WTC11 (cell line): ENCODE measurements around the gene EEF1E1. TPM values are rescaled to one million over a fixed set of nuclear protein-coding genes. Genes with fewer than 3 reads are reported as not detected.

Experiments
- ATAC-seq: fragments of 200-7000 bp; cut with Tn5 transposase; 2 replicates; pipeline ENCODE4 v1.10.0; 2021; ENCODE audit warnings: mild to moderate bottlenecking, moderate library complexity
- CTCF ChIA-PET: fragments of 300-600 bp; sonication (Branson Sonifier 250); formaldehyde crosslinking; loops from one replicate; lab custom pipeline; 2021; ENCODE audit warnings: antibody characterized with exemption; lab: Charles Lee
- POLR2A ChIA-PET: fragments of 350-600 bp; sonication (Branson Sonifier 250); formaldehyde crosslinking; loops from one replicate; lab custom pipeline; 2021; ENCODE audit warnings: antibody characterized with exemption; lab: Charles Lee
- DNase-seq: peaks from one replicate; pipeline ENCODE4 v3.0.0; 2021; ENCODE audit warnings: low spot score
- H3K27ac Mint-ChIP-seq: 2 replicates; pipeline ENCODE4 v1.8.0; 2021; ENCODE audit warnings: mixed read lengths
- H3K27me3 Mint-ChIP-seq: 2 replicates; pipeline ENCODE4 v1.8.0; 2021; ENCODE audit warnings: low read depth, mild to moderate bottlenecking, moderate library complexity, mixed read lengths
- H3K36me3 Mint-ChIP-seq: 2 replicates; pipeline ENCODE4 v1.8.0; 2021; ENCODE audit warnings: mixed read lengths
- H3K4me1 Mint-ChIP-seq: 2 replicates; pipeline ENCODE4 v1.8.0; 2022; ENCODE audit warnings: mixed read lengths
- H3K4me3 Mint-ChIP-seq: 2 replicates; pipeline ENCODE4 v1.8.0; 2021; ENCODE audit warnings: mild to moderate bottlenecking, moderate library complexity, mixed read lengths
- H3K9me3 Mint-ChIP-seq: 2 replicates; pipeline ENCODE4 v1.8.0; 2021; ENCODE audit warnings: mixed read lengths
- CBFB ChIP-seq: sonication (generic); formaldehyde crosslinking; IDR thresholded peaks from 2 replicates; pipeline ENCODE4 v1.8.1; 2022; ENCODE audit warnings: mild to moderate bottlenecking, low read depth, missing genetic modification reagents
- EMX1 ChIP-seq: fragments of 250-450 bp; sonication (Bioruptor Pico); IDR thresholded peaks from 2 replicates; pipeline ENCODE4 v1.8.0; 2021; ENCODE audit warnings: mild to moderate bottlenecking
- JUN ChIP-seq: sonication (generic); formaldehyde crosslinking; IDR thresholded peaks from 2 replicates; pipeline ENCODE4 v1.8.0; 2023; ENCODE audit warnings: mild to moderate bottlenecking, missing genetic modification reagents
- MXD4 ChIP-seq: fragments of 250-450 bp; sonication (Bioruptor Pico); IDR thresholded peaks from 2 replicates; pipeline ENCODE4 v1.8.0; 2021; ENCODE audit warnings: mild to moderate bottlenecking, moderate library complexity, borderline replicate concordance
- NFE2L1 ChIP-seq: sonication (generic); formaldehyde crosslinking; IDR thresholded peaks from 2 replicates; pipeline ENCODE4 v1.8.1; 2023; ENCODE audit warnings: missing genetic modification reagents
- NR1H2 ChIP-seq: sonication (generic); formaldehyde crosslinking; IDR thresholded peaks from 2 replicates; pipeline ENCODE4 v1.9.0; 2021; ENCODE audit warnings: mild to moderate bottlenecking, moderate library complexity, missing genetic modification reagents
- NR2C2 ChIP-seq: sonication (generic); formaldehyde crosslinking; IDR thresholded peaks from 2 replicates; pipeline ENCODE4 v1.8.0; 2022; ENCODE audit warnings: mild to moderate bottlenecking, missing genetic modification reagents
- OVOL2 ChIP-seq: fragments of 250-450 bp; sonication (Bioruptor Pico); IDR thresholded peaks from 2 replicates; pipeline ENCODE4 v1.9.0; 2021; ENCODE audit warnings: mild to moderate bottlenecking, borderline replicate concordance
- PRRX2 ChIP-seq: fragments of 250-450 bp; sonication (Bioruptor Pico); IDR thresholded peaks from 2 replicates; pipeline ENCODE4 v1.8.0; 2021; ENCODE audit warnings: mild to moderate bottlenecking
- SMAD3 ChIP-seq: sonication (generic); formaldehyde crosslinking; IDR thresholded peaks from 2 replicates; pipeline ENCODE4 v1.8.0; 2022; ENCODE audit warnings: missing genetic modification reagents, mild to moderate bottlenecking, borderline replicate concordance
- ZNF416 ChIP-seq: fragments of 250-450 bp; sonication (Bioruptor Pico); IDR thresholded peaks from 2 replicates; pipeline ENCODE4 v1.9.0; 2021; ENCODE audit warnings: mild to moderate bottlenecking, inconsistent platforms
- total RNA-seq: library from RNA; stranded (reverse); gene quantifications from 3 replicates; pipeline ENCODE4 v1.2.3, GENCODE V29; 2021
- TF ChIP-seq, protein P1 (sequence below): sonication (generic); formaldehyde crosslinking; IDR thresholded peaks from 2 replicates; pipeline ENCODE4 v1.8.0; 2022; ENCODE audit warnings: mild to moderate bottlenecking, missing genetic modification reagents
- TF ChIP-seq, protein P2 (sequence below): sonication (generic); formaldehyde crosslinking; IDR thresholded peaks from 2 replicates; pipeline ENCODE4 v1.8.1; 2023; ENCODE audit warnings: mild to moderate bottlenecking, missing genetic modification reagents
- TF ChIP-seq, protein P3 (sequence below): fragments of 200-600 bp; IDR thresholded peaks from 2 replicates; pipeline ENCODE4 v1.8.0; 2022; ENCODE audit warnings: antibody characterized with exemption
- TF ChIP-seq, protein P4 (sequence below): sonication (generic); formaldehyde crosslinking; conservative IDR thresholded peaks from 2 replicates; pipeline ENCODE4 v1.8.1; 2022; ENCODE audit warnings: mild to moderate bottlenecking, missing genetic modification reagents
- TF ChIP-seq, protein P5 (sequence below): sonication (generic); formaldehyde crosslinking; IDR thresholded peaks from 2 replicates; pipeline ENCODE4 v1.8.1; 2023; ENCODE audit warnings: mild to moderate bottlenecking, missing genetic modification reagents, moderate library complexity
- TF ChIP-seq, protein P6 (sequence below): sonication (generic); formaldehyde crosslinking; IDR thresholded peaks from 2 replicates; pipeline ENCODE4 v1.8.0; 2023; ENCODE audit warnings: mild to moderate bottlenecking, missing genetic modification reagents

EEF1E1 gene
- total RNA-seq, 1 experiment from 2014 or later, result 89.2 TPM

DNA sequence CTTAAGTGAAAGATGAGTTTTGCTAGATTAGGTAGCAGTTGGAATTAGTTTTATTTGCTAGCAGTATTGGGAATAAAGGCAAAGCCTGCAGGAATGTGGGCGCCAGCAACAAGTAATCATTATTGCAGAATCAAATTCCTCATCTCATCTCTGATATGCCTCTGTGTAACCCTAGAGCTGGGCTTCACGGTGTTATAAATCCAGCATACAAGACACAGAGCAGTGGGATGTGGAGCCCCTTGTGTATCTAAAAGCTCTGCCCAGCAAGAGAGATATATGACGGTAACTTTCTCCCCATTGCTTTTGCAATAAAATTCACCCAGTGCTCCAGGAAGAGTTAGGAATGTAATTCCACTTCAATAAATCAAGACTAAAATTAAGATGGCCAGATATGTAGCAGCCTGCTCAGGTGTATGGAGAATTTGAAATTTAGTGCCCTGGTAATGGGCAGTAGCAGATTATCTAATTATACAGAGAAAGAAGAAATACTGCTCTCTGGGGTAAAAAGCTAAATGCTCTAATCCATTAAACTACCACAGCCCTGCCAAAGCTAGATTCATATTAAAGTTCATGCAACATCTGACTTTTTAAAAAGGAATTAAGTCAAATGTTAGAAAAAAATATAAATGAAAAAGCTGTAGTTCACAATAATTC, 32.6 kb downstream of the EEF1E1 start:
- H3K36me3 Mint-ChIP-seq, result no peaks in the 10 kb centered on the region
- TF ChIP-seq EMX1 (CRISPR knock-in tag), result no peak
- TF ChIP-seq, all 79 proteins: peak for 0
- Mint-ChIP-seq H3K9me3 (no peaks in the 10 kb centered on the region), H3K4me3 (no peak overlapping the region), H3K27me3 (no peaks in the 10 kb centered on the region), H3K27ac (no peak overlapping the region), H3K4me1 (peaks cover 22% of the 10 kb centered on the region)
- ATAC-seq, result no peak
- no peak for DNase-seq
- ChIA-PET CTCF (no interaction called here), POLR2A (interaction anchor here (0.5 to 1.3 kb wide), 2 partner anchors 32 to 70 kb away, joined by 3 read pairs; partner anchors contain the start of gene EEF1E1)

DNA sequence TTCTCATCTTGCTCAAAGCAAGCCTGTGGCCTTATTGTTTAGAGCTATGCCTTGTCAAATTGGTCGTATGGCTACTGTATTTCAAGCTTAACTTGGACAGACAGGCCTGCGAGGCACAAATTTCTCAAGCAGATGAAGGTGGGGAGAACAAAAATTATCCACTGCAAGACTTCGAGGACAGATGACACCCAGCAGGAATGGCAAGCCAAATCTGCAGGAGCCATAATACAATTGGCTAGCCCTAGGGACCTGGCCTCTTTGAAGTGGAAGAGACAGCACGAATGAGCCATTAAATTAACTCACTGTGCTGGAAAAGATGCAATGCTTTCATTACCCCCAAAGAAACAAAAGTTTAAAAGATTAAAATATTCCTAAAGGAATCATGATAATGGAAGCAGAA, 33.2 kb downstream of the EEF1E1 start:
- Mint-ChIP-seq H3K27me3 (no peaks in the 10 kb centered on the region), H3K27ac (no peak overlapping the region), H3K4me1 (peaks cover 26% of the 10 kb centered on the region), H3K36me3 (no peaks in the 10 kb centered on the region), H3K9me3 (no peaks in the 10 kb centered on the region), H3K4me3 (no peak overlapping the region)
- no peak for ATAC-seq
- TF ChIP-seq, protein P1, sequence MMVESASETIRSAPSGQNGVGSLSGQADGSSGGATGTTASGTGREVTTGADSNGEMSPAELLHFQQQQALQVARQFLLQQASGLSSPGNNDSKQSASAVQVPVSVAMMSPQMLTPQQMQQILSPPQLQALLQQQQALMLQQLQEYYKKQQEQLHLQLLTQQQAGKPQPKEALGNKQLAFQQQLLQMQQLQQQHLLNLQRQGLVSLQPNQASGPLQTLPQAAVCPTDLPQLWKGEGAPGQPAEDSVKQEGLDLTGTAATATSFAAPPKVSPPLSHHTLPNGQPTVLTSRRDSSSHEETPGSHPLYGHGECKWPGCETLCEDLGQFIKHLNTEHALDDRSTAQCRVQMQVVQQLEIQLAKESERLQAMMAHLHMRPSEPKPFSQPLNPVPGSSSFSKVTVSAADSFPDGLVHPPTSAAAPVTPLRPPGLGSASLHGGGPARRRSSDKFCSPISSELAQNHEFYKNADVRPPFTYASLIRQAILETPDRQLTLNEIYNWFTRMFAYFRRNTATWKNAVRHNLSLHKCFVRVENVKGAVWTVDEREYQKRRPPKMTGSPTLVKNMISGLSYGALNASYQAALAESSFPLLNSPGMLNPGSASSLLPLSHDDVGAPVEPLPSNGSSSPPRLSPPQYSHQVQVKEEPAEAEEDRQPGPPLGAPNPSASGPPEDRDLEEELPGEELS (CRISPR knock-in tag), result no peak
- TF ChIP-seq OVOL2 (CRISPR knock-in tag), result no peak
- no peak for TF ChIP-seq PRRX2 (CRISPR knock-in tag)
- TF ChIP-seq MXD4 (CRISPR knock-in tag), result no peak
- no peak for TF ChIP-seq NFE2L1 (CRISPR knock-in tag)
- TF ChIP-seq, protein P2, sequence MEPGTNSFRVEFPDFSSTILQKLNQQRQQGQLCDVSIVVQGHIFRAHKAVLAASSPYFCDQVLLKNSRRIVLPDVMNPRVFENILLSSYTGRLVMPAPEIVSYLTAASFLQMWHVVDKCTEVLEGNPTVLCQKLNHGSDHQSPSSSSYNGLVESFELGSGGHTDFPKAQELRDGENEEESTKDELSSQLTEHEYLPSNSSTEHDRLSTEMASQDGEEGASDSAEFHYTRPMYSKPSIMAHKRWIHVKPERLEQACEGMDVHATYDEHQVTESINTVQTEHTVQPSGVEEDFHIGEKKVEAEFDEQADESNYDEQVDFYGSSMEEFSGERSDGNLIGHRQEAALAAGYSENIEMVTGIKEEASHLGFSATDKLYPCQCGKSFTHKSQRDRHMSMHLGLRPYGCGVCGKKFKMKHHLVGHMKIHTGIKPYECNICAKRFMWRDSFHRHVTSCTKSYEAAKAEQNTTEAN (CRISPR knock-in tag), result no peak
- no peak for TF ChIP-seq NR2C2 (CRISPR knock-in tag)
- TF ChIP-seq SMAD3, result no peak
- no peak for TF ChIP-seq JUN (CRISPR knock-in tag)
- TF ChIP-seq, protein P3, sequence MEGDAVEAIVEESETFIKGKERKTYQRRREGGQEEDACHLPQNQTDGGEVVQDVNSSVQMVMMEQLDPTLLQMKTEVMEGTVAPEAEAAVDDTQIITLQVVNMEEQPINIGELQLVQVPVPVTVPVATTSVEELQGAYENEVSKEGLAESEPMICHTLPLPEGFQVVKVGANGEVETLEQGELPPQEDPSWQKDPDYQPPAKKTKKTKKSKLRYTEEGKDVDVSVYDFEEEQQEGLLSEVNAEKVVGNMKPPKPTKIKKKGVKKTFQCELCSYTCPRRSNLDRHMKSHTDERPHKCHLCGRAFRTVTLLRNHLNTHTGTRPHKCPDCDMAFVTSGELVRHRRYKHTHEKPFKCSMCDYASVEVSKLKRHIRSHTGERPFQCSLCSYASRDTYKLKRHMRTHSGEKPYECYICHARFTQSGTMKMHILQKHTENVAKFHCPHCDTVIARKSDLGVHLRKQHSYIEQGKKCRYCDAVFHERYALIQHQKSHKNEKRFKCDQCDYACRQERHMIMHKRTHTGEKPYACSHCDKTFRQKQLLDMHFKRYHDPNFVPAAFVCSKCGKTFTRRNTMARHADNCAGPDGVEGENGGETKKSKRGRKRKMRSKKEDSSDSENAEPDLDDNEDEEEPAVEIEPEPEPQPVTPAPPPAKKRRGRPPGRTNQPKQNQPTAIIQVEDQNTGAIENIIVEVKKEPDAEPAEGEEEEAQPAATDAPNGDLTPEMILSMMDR, result no peak
- TF ChIP-seq EMX1 (CRISPR knock-in tag), result no peak
- no peak for TF ChIP-seq NR1H2 (CRISPR knock-in tag)
- TF ChIP-seq, protein P4, sequence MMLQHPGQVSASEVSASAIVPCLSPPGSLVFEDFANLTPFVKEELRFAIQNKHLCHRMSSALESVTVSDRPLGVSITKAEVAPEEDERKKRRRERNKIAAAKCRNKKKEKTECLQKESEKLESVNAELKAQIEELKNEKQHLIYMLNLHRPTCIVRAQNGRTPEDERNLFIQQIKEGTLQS (CRISPR knock-in tag), result no peak
- TF ChIP-seq, protein P5, sequence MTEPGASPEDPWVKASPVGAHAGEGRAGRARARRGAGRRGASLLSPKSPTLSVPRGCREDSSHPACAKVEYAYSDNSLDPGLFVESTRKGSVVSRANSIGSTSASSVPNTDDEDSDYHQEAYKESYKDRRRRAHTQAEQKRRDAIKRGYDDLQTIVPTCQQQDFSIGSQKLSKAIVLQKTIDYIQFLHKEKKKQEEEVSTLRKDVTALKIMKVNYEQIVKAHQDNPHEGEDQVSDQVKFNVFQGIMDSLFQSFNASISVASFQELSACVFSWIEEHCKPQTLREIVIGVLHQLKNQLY (CRISPR knock-in tag), result no peak
- TF ChIP-seq CBFB (CRISPR knock-in tag), result no peak
- CTCF ChIA-PET, result interaction anchor here (1.0 kb wide), 1 partner anchor 63 kb away, joined by 3 read pairs; no protein-coding TSS in a partner anchor
- DNase-seq, result no peak
- POLR2A ChIA-PET, result no interaction called here

DNA sequence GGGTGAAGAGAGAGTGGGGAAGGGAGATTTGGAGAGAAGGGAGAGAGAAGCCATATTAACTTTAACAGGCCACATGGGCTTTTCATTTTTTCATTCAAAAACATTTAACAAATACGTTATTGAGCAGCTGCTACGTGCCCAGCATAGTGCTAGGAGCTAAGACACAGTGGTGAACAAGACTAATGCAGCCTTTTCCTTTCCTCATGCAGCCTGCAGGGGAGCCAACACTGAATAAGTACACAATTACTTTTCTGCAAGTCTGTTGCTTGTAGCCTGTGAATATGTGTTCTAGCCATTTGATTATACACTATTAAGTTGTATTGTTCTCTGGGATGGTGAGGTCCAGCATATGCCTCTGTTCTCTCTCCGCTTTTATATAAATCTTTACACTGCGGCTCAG, 36.2 kb downstream of the EEF1E1 start:
- CTCF ChIA-PET, result interaction anchor here (0.5 to 1.1 kb wide), 2 partner anchors 24 to 74 kb away, joined by 3 read pairs; no protein-coding TSS in a partner anchor
- Mint-ChIP-seq H3K4me3 (no peak overlapping the region), H3K27me3 (no peaks in the 10 kb centered on the region), H3K9me3 (no peaks in the 10 kb centered on the region), H3K4me1 (peaks cover 32% of the 10 kb centered on the region), H3K36me3 (peaks cover 3% of the 10 kb centered on the region; the same call in 1 of the 2 replicates), H3K27ac (no peak overlapping the region)
- DNase-seq (no peak), ATAC-seq (0 out of 2 replicates have a peak, but pooled peaks have one; percentile 9)
- POLR2A ChIA-PET, result interaction anchor here (1.1 kb wide), 1 partner anchor 37 kb away, joined by 3 read pairs; the partner anchor contains the start of gene EEF1E1
- TF ChIP-seq ZNF416 (CRISPR knock-in tag), result no peak
- TF ChIP-seq, protein P4 (CRISPR knock-in tag), result no peak
- TF ChIP-seq, protein P3, result no peak
- TF ChIP-seq, protein P6, sequence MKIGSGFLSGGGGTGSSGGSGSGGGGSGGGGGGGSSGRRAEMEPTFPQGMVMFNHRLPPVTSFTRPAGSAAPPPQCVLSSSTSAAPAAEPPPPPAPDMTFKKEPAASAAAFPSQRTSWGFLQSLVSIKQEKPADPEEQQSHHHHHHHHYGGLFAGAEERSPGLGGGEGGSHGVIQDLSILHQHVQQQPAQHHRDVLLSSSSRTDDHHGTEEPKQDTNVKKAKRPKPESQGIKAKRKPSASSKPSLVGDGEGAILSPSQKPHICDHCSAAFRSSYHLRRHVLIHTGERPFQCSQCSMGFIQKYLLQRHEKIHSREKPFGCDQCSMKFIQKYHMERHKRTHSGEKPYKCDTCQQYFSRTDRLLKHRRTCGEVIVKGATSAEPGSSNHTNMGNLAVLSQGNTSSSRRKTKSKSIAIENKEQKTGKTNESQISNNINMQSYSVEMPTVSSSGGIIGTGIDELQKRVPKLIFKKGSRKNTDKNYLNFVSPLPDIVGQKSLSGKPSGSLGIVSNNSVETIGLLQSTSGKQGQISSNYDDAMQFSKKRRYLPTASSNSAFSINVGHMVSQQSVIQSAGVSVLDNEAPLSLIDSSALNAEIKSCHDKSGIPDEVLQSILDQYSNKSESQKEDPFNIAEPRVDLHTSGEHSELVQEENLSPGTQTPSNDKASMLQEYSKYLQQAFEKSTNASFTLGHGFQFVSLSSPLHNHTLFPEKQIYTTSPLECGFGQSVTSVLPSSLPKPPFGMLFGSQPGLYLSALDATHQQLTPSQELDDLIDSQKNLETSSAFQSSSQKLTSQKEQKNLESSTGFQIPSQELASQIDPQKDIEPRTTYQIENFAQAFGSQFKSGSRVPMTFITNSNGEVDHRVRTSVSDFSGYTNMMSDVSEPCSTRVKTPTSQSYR (CRISPR knock-in tag), result no peak
